Keratinocyte (primary cell): ENCODE data around the gene MESD. TPM values are rescaled to one million over a fixed set of nuclear protein-coding genes. Genes with fewer than 3 reads are reported as not detected.

Experiments used
- DNase-seq: peaks from one replicate; pipeline ENCODE4 v3.0.0-alpha.2; 2011; ENCODE audit warnings: low read depth, missing footprints, low spot score
- FAIRE-seq: peaks from 2 replicates; lab custom pipeline; 2011; peaks lifted over from hg19 to GRCh38; lab: Jason Lieb, UNC
- H2AFZ ChIP-seq: 2 replicates; pipeline ENCODE4 v1.6.0; 2012; ENCODE audit warnings: low read length, control low read depth, inconsistent platforms; ENCODE audit not compliant: control insufficient read depth
- H3K27ac ChIP-seq: 2 replicates; pipeline ENCODE4 v1.5.1; 2011; ENCODE audit warnings: low read length; ENCODE audit not compliant: control insufficient read depth, insufficient read depth
- H3K27me3 ChIP-seq: 3 replicates; pipeline ENCODE4 v1.6.0; 2011; ENCODE audit warnings: low read length; ENCODE audit not compliant: control insufficient read depth, insufficient read depth; ENCODE audit errors: extremely low read depth
- H3K36me3 ChIP-seq, 2 experiments: 2 replicates in 1 of 2; 3 replicates in 1 of 2; pipeline ENCODE4 v1.5.1; 2011; ENCODE audit warnings: low read length in 2 of 2, mild to moderate bottlenecking in 1 of 2; ENCODE audit not compliant: control insufficient read depth in 2 of 2, insufficient read depth in 2 of 2; ENCODE audit errors: extremely low read depth in 1 of 2
- H3K4me1 ChIP-seq: 3 replicates; pipeline ENCODE4 v1.5.1; 2011; ENCODE audit warnings: low read length; ENCODE audit not compliant: control insufficient read depth, insufficient read depth; ENCODE audit errors: extremely low read depth
- H3K4me2 ChIP-seq: 3 replicates; pipeline ENCODE4 v1.6.0; 2011; ENCODE audit warnings: low read depth, low read length; ENCODE audit not compliant: control insufficient read depth, insufficient read depth; ENCODE audit errors: extremely low read depth
- H3K4me3 ChIP-seq, 3 experiments: fragments of 200-600 bp in 1 of 3; sonication (generic) in 1 of 3; 2 replicates in 2 of 3; 3 replicates in 1 of 3; pipeline ENCODE4 v1.5.1; 2011 to 2016; ENCODE audit warnings: low read length in 3 of 3, mild to moderate bottlenecking in 3 of 3, control low read depth in 2 of 3, inconsistent platforms in 1 of 3, low read depth in 1 of 3, mixed read lengths in 1 of 3, mixed run types in 1 of 3, moderate library complexity in 1 of 3; ENCODE audit not compliant: control insufficient read depth in 2 of 3, insufficient read depth in 2 of 3; ENCODE audit errors: extremely low read depth in 1 of 3
- H3K79me2 ChIP-seq: 2 replicates; pipeline ENCODE4 v1.6.0; 2012; ENCODE audit warnings: low read length; ENCODE audit not compliant: control insufficient read depth, insufficient read depth
- H3K9ac ChIP-seq: 3 replicates; pipeline ENCODE4 v1.6.0; 2011; ENCODE audit warnings: low read length; ENCODE audit not compliant: control insufficient read depth, insufficient read depth; ENCODE audit errors: extremely low read depth
- H3K9me1 ChIP-seq: 3 replicates; pipeline ENCODE4 v1.6.0; 2011; ENCODE audit warnings: low read length; ENCODE audit not compliant: control insufficient read depth, insufficient read depth; ENCODE audit errors: extremely low read depth
- H3K9me3 ChIP-seq: 2 replicates; pipeline ENCODE4 v1.5.1; 2012; ENCODE audit warnings: low read depth, low read length; ENCODE audit not compliant: control insufficient read depth
- H4K20me1 ChIP-seq: 3 replicates; pipeline ENCODE4 v1.6.0; 2011; ENCODE audit warnings: low read length; ENCODE audit not compliant: control insufficient read depth, insufficient read depth; ENCODE audit errors: extremely low read depth
- EZH2 ChIP-seq: IDR thresholded peaks from one replicate; pipeline ENCODE4 v1.6.1; 2012; ENCODE audit warnings: inconsistent platforms, mild to moderate bottlenecking, low read length, moderate library complexity
- dilution Hi-C: fragments of 300-500 bp; cut with MboI; formaldehyde crosslinking; loops from one replicate; pipeline ENCODE4 v1.7.0; 2020; ENCODE audit warnings: low sequenced_read_pairs; ENCODE audit not compliant: extremely low pct_ligation_motif_present
- polyA plus RNA-seq, 5 experiments: library from polyadenylated mRNA; depleted of rRNA in 3 of 5; stranded (reverse) in 3 of 5; stranded (forward) in 1 of 5; unstranded in 1 of 5; fragments of >200 nt; gene quantifications; 1 replicate in 1 of 5; 2 replicates in 3 of 5; 3 replicates in 1 of 5; pipeline versions ENCODE4 v1.2.1 to v1.2.3, GENCODE V29; 2011 to 2012; ENCODE audit warnings: missing spikeins in 2 of 5, low read depth in 1 of 5, low replicate concordance in 1 of 5
- TF ChIP-seq, protein P1 (sequence below), 3 experiments: IDR thresholded peaks in 1 of 3; conservative IDR thresholded peaks in 1 of 3; optimal IDR thresholded peaks in 1 of 3; 2 replicates in 2 of 3; 3 replicates in 1 of 3; pipeline versions ENCODE3 to v1.5.1; 2011; ENCODE audit warnings: low read length in 3 of 3, mild to moderate bottlenecking in 3 of 3, moderate library complexity in 2 of 3, control low read depth in 1 of 3, inconsistent platforms in 1 of 3; ENCODE audit not compliant: insufficient read depth in 2 of 3; ENCODE audit errors: extremely low read depth in 1 of 3

MESD gene
- polyA plus RNA-seq, 1 donor (not counting 4 experiments of a cell fraction or from before 2014, with no cell fraction given), result 18.7 TPM

DNA sequence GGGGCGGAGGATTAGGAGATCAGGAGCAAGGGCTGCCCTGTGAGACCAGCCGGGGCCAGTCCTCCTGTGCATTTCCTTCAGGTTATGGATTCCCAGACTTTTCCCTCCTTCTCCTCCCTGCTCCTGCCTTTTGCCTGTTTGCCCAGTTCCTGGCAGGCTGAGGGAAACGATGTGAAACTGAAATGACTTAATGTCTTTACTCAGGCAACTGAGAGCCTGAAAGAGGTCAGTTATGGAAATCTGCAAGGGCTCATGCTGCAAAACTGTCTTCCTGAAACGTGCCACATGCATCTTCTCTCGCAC lies 57.2 kb downstream of the MESD start:
- Histone ChIP-seq H3K4me2 (no peak overlapping the region), H3K9ac (no peak overlapping the region), H2AFZ (no peak overlapping the region), H3K27me3 (no peaks in the 10 kb centered on the region), H3K27ac (no peak overlapping the region), H4K20me1 (no peaks in the 10 kb centered on the region), H3K4me1 (peaks cover 4% of the 10 kb centered on the region), H3K9me3 (no peaks in the 10 kb centered on the region), H3K79me2 (no peaks in the 10 kb centered on the region), H3K4me3 (no peak overlapping the region), H3K9me1 (no peaks in the 10 kb centered on the region), H3K36me3 (peaks cover 0 to 1% of the 10 kb centered on the region in 2 experiments)
- no peak for TF ChIP-seq EZH2
- TF ChIP-seq, protein P1, sequence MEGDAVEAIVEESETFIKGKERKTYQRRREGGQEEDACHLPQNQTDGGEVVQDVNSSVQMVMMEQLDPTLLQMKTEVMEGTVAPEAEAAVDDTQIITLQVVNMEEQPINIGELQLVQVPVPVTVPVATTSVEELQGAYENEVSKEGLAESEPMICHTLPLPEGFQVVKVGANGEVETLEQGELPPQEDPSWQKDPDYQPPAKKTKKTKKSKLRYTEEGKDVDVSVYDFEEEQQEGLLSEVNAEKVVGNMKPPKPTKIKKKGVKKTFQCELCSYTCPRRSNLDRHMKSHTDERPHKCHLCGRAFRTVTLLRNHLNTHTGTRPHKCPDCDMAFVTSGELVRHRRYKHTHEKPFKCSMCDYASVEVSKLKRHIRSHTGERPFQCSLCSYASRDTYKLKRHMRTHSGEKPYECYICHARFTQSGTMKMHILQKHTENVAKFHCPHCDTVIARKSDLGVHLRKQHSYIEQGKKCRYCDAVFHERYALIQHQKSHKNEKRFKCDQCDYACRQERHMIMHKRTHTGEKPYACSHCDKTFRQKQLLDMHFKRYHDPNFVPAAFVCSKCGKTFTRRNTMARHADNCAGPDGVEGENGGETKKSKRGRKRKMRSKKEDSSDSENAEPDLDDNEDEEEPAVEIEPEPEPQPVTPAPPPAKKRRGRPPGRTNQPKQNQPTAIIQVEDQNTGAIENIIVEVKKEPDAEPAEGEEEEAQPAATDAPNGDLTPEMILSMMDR (optimal IDR thresholded peaks at IDR 0.05 in 1 of 3, IDR thresholded peaks at IDR 0.05 in 1 of 3, conservative IDR thresholded peaks at IDR 0.05 in 1 of 3; ENCODE audit: extremely low read depth in 1 of 3, insufficient read depth in 2 of 3, low read length in 3 of 3), result no peak
- dilution Hi-C loops, result no loop called here
- no peak for FAIRE-seq
- DNase-seq, result no peak

DNA sequence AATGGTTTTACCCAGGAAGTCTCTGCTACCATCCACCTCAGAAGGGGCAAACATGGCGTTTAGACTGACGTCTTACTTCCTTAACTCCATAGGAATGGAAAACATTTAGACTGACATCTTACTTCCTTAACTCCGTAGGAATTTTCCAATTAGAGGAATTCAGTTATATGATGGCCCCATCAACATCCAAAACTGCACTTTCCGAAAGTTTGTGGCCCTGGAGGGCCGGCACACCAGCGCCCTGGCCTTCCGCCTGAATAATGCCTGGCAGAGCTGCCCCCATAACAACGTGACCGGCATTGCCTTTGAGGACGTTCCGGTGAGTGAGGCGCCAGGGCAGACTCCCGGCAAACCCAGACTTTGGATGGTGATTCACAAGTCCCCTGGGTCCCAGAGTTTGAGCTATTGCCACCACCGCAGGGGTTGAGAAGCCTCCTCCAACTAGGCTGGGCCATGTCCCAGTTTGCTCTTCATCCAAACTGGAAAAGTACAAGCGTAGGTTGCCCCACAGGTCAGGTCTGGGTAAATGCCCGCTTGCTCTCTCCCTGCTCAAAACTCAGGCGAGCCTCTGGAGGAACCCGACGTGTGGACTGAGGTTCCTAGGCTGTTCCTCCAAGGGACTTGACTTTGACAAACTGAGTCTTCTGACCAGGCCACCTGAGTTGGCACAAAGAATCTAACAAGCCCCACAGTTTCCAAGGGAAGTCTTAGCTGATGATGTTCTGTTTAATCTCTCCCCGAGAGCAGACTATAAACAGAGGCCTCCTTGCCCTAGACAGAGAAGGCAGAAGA lies 57.7 kb downstream of the MESD start:
- H3K27me3 ChIP-seq, result no peaks in the 10 kb centered on the region
- FAIRE-seq (no peak), DNase-seq (no peak)
- no peaks in the 10 kb centered on the region for H3K36me3 ChIP-seq
- H4K20me1 ChIP-seq, result no peaks in the 10 kb centered on the region
- no peak overlapping the region for H3K4me2 ChIP-seq
- H3K4me3 ChIP-seq, result no peak overlapping the region
- no peak overlapping the region for H2AFZ ChIP-seq
- H3K79me2 ChIP-seq, result no peaks in the 10 kb centered on the region
- H3K9me3 ChIP-seq, result no peaks in the 10 kb centered on the region
- no peaks in the 10 kb centered on the region for H3K9me1 ChIP-seq
- H3K9ac ChIP-seq, result no peak overlapping the region
- TF ChIP-seq EZH2, result no peak
- TF ChIP-seq, protein P1 (optimal IDR thresholded peaks at IDR 0.05 in 1 of 3, IDR thresholded peaks at IDR 0.05 in 1 of 3, conservative IDR thresholded peaks at IDR 0.05 in 1 of 3; ENCODE audit: extremely low read depth in 1 of 3, insufficient read depth in 2 of 3, low read length in 3 of 3), result no peak
- H3K4me1 ChIP-seq, result peaks cover 4% of the 10 kb centered on the region
- no peak overlapping the region for H3K27ac ChIP-seq
- dilution Hi-C loops, result no loop called here
